Keratinocyte (primary cell): ENCODE data around the gene DGKI. TPM values are rescaled to one million over a fixed set of nuclear protein-coding genes. Genes with fewer than 3 reads are reported as not detected.
"Not testable (repeated sequence)": the region's sequence is repeated elsewhere in the genome, so short reads cannot be mapped to it uniquely, and the experiment has no call there.

Source experiments
- DNase-seq: peaks from one replicate; pipeline ENCODE4 v3.0.0-alpha.2; 2011; ENCODE audit warnings: low read depth, missing footprints, low spot score
- FAIRE-seq: peaks from 2 replicates; lab custom pipeline; 2011; peaks lifted over from hg19 to GRCh38; lab: Jason Lieb, UNC
- H2AFZ ChIP-seq: 2 replicates; pipeline ENCODE4 v1.6.0; 2012; ENCODE audit warnings: low read length, control low read depth, inconsistent platforms; ENCODE audit not compliant: control insufficient read depth
- H3K27ac ChIP-seq: 2 replicates; pipeline ENCODE4 v1.5.1; 2011; ENCODE audit warnings: low read length; ENCODE audit not compliant: control insufficient read depth, insufficient read depth
- H3K27me3 ChIP-seq: 3 replicates; pipeline ENCODE4 v1.6.0; 2011; ENCODE audit warnings: low read length; ENCODE audit not compliant: control insufficient read depth, insufficient read depth; ENCODE audit errors: extremely low read depth
- H3K36me3 ChIP-seq, 2 experiments: 2 replicates in 1 of 2; 3 replicates in 1 of 2; pipeline ENCODE4 v1.5.1; 2011; ENCODE audit warnings: low read length in 2 of 2, mild to moderate bottlenecking in 1 of 2; ENCODE audit not compliant: control insufficient read depth in 2 of 2, insufficient read depth in 2 of 2; ENCODE audit errors: extremely low read depth in 1 of 2
- H3K4me1 ChIP-seq: 3 replicates; pipeline ENCODE4 v1.5.1; 2011; ENCODE audit warnings: low read length; ENCODE audit not compliant: control insufficient read depth, insufficient read depth; ENCODE audit errors: extremely low read depth
- H3K4me2 ChIP-seq: 3 replicates; pipeline ENCODE4 v1.6.0; 2011; ENCODE audit warnings: low read depth, low read length; ENCODE audit not compliant: control insufficient read depth, insufficient read depth; ENCODE audit errors: extremely low read depth
- H3K4me3 ChIP-seq, 3 experiments: fragments of 200-600 bp in 1 of 3; sonication (generic) in 1 of 3; 2 replicates in 2 of 3; 3 replicates in 1 of 3; pipeline ENCODE4 v1.5.1; 2011 to 2016; ENCODE audit warnings: low read length in 3 of 3, mild to moderate bottlenecking in 3 of 3, control low read depth in 2 of 3, inconsistent platforms in 1 of 3, low read depth in 1 of 3, mixed read lengths in 1 of 3, mixed run types in 1 of 3, moderate library complexity in 1 of 3; ENCODE audit not compliant: control insufficient read depth in 2 of 3, insufficient read depth in 2 of 3; ENCODE audit errors: extremely low read depth in 1 of 3
- H3K79me2 ChIP-seq: 2 replicates; pipeline ENCODE4 v1.6.0; 2012; ENCODE audit warnings: low read length; ENCODE audit not compliant: control insufficient read depth, insufficient read depth
- H3K9ac ChIP-seq: 3 replicates; pipeline ENCODE4 v1.6.0; 2011; ENCODE audit warnings: low read length; ENCODE audit not compliant: control insufficient read depth, insufficient read depth; ENCODE audit errors: extremely low read depth
- H3K9me1 ChIP-seq: 3 replicates; pipeline ENCODE4 v1.6.0; 2011; ENCODE audit warnings: low read length; ENCODE audit not compliant: control insufficient read depth, insufficient read depth; ENCODE audit errors: extremely low read depth
- H3K9me3 ChIP-seq: 2 replicates; pipeline ENCODE4 v1.5.1; 2012; ENCODE audit warnings: low read depth, low read length; ENCODE audit not compliant: control insufficient read depth
- H4K20me1 ChIP-seq: 3 replicates; pipeline ENCODE4 v1.6.0; 2011; ENCODE audit warnings: low read length; ENCODE audit not compliant: control insufficient read depth, insufficient read depth; ENCODE audit errors: extremely low read depth
- EZH2 ChIP-seq: IDR thresholded peaks from one replicate; pipeline ENCODE4 v1.6.1; 2012; ENCODE audit warnings: inconsistent platforms, mild to moderate bottlenecking, low read length, moderate library complexity
- dilution Hi-C: fragments of 300-500 bp; cut with MboI; formaldehyde crosslinking; loops from one replicate; pipeline ENCODE4 v1.7.0; 2020; ENCODE audit warnings: low sequenced_read_pairs; ENCODE audit not compliant: extremely low pct_ligation_motif_present
- polyA plus RNA-seq, 5 experiments: library from polyadenylated mRNA; depleted of rRNA in 3 of 5; stranded (reverse) in 3 of 5; stranded (forward) in 1 of 5; unstranded in 1 of 5; fragments of >200 nt; gene quantifications; 1 replicate in 1 of 5; 2 replicates in 3 of 5; 3 replicates in 1 of 5; pipeline versions ENCODE4 v1.2.1 to v1.2.3, GENCODE V29; 2011 to 2012; ENCODE audit warnings: missing spikeins in 2 of 5, low read depth in 1 of 5, low replicate concordance in 1 of 5
- TF ChIP-seq, protein P1 (sequence below), 3 experiments: IDR thresholded peaks in 1 of 3; conservative IDR thresholded peaks in 1 of 3; optimal IDR thresholded peaks in 1 of 3; 2 replicates in 2 of 3; 3 replicates in 1 of 3; pipeline versions ENCODE3 to v1.5.1; 2011; ENCODE audit warnings: low read length in 3 of 3, mild to moderate bottlenecking in 3 of 3, moderate library complexity in 2 of 3, control low read depth in 1 of 3, inconsistent platforms in 1 of 3; ENCODE audit not compliant: insufficient read depth in 2 of 3; ENCODE audit errors: extremely low read depth in 1 of 3

Gene DGKI
- polyA plus RNA-seq, 1 donor (not counting 4 experiments of a cell fraction or from before 2014, with no cell fraction given), result 0.14 TPM

DNA sequence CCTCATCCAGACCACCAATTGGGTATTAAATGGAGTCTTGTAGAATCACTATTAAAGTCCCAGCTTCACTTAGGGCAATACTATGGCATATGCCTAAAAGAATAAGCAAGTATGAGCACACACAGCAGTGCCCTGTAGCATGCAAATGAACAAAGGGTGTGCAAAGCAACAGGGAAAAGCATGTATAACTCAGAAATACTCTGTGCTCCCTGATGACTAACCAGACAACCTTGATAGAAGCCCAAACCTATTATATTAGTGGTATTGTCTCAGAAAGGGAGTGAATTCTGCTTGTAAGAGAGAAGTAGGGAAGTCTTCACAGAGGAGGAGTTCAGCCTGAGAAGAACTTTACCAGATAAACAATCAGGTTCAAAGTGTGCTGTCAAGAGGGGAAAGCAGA lies 131.2 kb downstream of the DGKI start:
- Histone ChIP-seq H3K4me3 (no peak overlapping the region), H3K79me2 (no peaks in the 10 kb centered on the region), H3K9ac (no peak overlapping the region), H3K4me2 (no peak overlapping the region), H3K4me1 (no peaks in the 10 kb centered on the region), H3K36me3 (no peaks in the 10 kb centered on the region), H3K27me3 (no peaks in the 10 kb centered on the region), H2AFZ (no peak overlapping the region), H3K27ac (no peak overlapping the region), H3K9me3 (no peaks in the 10 kb centered on the region), H3K9me1 (no peaks in the 10 kb centered on the region), H4K20me1 (no peaks in the 10 kb centered on the region)
- FAIRE-seq (no peak), DNase-seq (no peak)
- TF ChIP-seq, protein P1, sequence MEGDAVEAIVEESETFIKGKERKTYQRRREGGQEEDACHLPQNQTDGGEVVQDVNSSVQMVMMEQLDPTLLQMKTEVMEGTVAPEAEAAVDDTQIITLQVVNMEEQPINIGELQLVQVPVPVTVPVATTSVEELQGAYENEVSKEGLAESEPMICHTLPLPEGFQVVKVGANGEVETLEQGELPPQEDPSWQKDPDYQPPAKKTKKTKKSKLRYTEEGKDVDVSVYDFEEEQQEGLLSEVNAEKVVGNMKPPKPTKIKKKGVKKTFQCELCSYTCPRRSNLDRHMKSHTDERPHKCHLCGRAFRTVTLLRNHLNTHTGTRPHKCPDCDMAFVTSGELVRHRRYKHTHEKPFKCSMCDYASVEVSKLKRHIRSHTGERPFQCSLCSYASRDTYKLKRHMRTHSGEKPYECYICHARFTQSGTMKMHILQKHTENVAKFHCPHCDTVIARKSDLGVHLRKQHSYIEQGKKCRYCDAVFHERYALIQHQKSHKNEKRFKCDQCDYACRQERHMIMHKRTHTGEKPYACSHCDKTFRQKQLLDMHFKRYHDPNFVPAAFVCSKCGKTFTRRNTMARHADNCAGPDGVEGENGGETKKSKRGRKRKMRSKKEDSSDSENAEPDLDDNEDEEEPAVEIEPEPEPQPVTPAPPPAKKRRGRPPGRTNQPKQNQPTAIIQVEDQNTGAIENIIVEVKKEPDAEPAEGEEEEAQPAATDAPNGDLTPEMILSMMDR (optimal IDR thresholded peaks at IDR 0.05 in 1 of 3, IDR thresholded peaks at IDR 0.05 in 1 of 3, conservative IDR thresholded peaks at IDR 0.05 in 1 of 3; ENCODE audit: extremely low read depth in 1 of 3, insufficient read depth in 2 of 3, low read length in 3 of 3), result no peak
- no peak for TF ChIP-seq EZH2
- dilution Hi-C loops, result no loop called here

DNA sequence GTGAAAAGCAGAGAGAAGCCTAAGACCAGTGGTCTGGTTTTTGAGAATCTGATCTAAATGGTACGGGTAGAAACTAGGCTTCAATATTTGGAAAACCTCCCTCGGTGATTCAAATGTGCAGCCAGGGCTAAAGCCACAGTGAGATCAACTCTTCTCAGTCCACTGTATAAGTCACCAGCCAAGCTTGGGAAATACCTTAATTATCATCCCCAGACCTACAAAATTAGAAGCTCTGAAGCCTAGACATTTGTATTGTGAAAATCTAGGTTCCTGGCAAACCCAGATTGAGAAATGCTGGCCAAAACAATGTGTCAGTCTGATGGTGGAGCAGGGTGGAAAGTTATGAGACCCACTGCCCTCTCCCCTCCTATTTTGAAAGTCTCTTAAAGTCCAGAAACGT lies 131.7 kb downstream of the DGKI start:
- TF ChIP-seq, protein P1 (optimal IDR thresholded peaks at IDR 0.05 in 1 of 3, IDR thresholded peaks at IDR 0.05 in 1 of 3, conservative IDR thresholded peaks at IDR 0.05 in 1 of 3; ENCODE audit: extremely low read depth in 1 of 3, insufficient read depth in 2 of 3, low read length in 3 of 3), result no peak
- no peak for TF ChIP-seq EZH2
- H3K9me1 ChIP-seq, result no peaks in the 10 kb centered on the region
- no peaks in the 10 kb centered on the region for H3K4me1 ChIP-seq
- H3K4me2 ChIP-seq, result no peak overlapping the region
- no peaks in the 10 kb centered on the region for H3K79me2 ChIP-seq
- no peaks in the 10 kb centered on the region for H3K27me3 ChIP-seq
- DNase-seq, result no peak
- H3K36me3 ChIP-seq, result no peaks in the 10 kb centered on the region
- no peak for FAIRE-seq
- H3K9me3 ChIP-seq, result no peaks in the 10 kb centered on the region
- no peak overlapping the region for H3K27ac ChIP-seq
- no peak overlapping the region for H3K4me3 ChIP-seq
- no peak overlapping the region for H3K9ac ChIP-seq
- dilution Hi-C loops, result no loop called here
- no peaks in the 10 kb centered on the region for H4K20me1 ChIP-seq
- H2AFZ ChIP-seq, result no peak overlapping the region

DNA sequence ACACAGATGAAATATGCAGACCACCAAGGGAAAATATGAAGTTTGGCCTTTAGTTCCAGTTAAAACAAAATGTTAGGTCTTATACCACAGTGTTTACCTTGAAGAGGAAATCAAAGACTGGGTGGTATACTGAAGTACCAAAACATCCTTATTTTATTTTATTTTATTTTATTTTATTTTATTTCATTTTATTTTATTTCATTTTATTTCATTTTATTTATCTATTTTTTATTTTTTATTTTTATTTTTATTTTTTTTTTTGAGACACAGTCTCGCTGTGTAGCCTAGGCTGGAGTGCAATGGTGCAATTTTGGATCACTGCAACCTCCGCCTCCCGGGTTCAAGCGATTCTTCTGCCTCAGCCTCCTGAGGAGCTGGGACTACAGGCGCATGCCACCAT lies 140.4 kb downstream of the DGKI start:
- H3K79me2 ChIP-seq, H4K20me1 ChIP-seq, H3K4me1 ChIP-seq, dilution Hi-C loops, H3K27ac ChIP-seq, H3K9me1 ChIP-seq, H3K4me2 ChIP-seq, H2AFZ ChIP-seq, DNase-seq, H3K4me3 ChIP-seq, FAIRE-seq, H3K9me3 ChIP-seq, H3K36me3 ChIP-seq, H3K9ac ChIP-seq, H3K27me3 ChIP-seq: not testable (repeated sequence)
